Measurements from ENCODE around the gene OTUB2. TPM values are rescaled to one million over a fixed set of nuclear protein-coding genes. Genes with fewer than 3 reads are reported as not detected.

Gene OTUB2
- polyA plus RNA-seq, 1 donor (not counting 4 experiments of a cell fraction or from before 2014, with no cell fraction given), result 2.6 TPM

DNA sequence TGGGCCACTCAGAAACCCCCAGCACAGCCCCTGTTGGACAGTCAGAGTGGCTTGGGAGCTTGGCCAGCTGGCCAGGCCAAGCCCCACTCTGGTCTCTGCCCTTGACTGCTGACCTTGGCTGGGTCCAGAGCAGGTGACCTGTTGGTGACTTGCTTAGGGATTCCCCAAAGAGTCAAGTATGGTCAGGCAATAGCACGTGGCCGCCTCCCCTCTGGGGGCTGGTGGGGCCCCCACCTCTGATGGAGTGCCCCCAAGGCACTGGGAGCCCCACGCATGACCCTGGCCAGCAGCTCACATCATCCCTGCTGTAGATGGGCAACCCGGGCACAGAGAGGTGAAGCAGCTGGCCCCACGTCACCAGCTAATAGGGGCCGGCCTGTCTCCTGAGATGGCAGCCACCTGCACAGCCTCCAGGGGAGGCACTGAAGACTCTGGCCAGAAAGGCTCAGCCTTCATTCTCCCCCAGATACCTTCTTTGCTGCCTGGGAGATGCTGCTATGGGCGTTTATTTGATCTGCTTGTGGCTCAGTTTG is 27.2 kb upstream of the OTUB2 start:
- Histone ChIP-seq H3K36me3 (ENCODE audit: control insufficient read depth in 2 of 2, extremely low read depth in 1 of 2, insufficient read depth in 2 of 2, low read length in 2 of 2) (no peaks in the 10 kb centered on the region), H3K4me2 (ENCODE audit: control insufficient read depth, extremely low read depth, insufficient read depth, low read depth, low read length) (no peak overlapping the region), H3K9me3 (ENCODE audit: control insufficient read depth, low read depth, low read length) (no peaks in the 10 kb centered on the region), H4K20me1 (ENCODE audit: control insufficient read depth, extremely low read depth, insufficient read depth, low read length) (no peaks in the 10 kb centered on the region), H3K4me1 (ENCODE audit: control insufficient read depth, extremely low read depth, insufficient read depth, low read length) (peaks cover 22% of the 10 kb centered on the region), H3K27ac (ENCODE audit: control insufficient read depth, insufficient read depth, low read length) (no peak overlapping the region), H3K27me3 (ENCODE audit: control insufficient read depth, extremely low read depth, insufficient read depth, low read length) (no peaks in the 10 kb centered on the region), H3K9me1 (ENCODE audit: control insufficient read depth, extremely low read depth, insufficient read depth, low read length) (peaks cover 3% of the 10 kb centered on the region), H3K79me2 (ENCODE audit: control insufficient read depth, insufficient read depth, low read length) (no peaks in the 10 kb centered on the region), H3K4me3 (ENCODE audit: control insufficient read depth in 2 of 3, extremely low read depth in 1 of 3, insufficient read depth in 2 of 3, low read depth in 1 of 3, low read length in 3 of 3) (no peak overlapping the region), H3K9ac (ENCODE audit: control insufficient read depth, extremely low read depth, insufficient read depth, low read length) (no peak overlapping the region), H2AFZ (ENCODE audit: control insufficient read depth, low read length) (no peak overlapping the region)
- TF ChIP-seq EZH2 (IDR thresholded peaks at IDR 0.05; ENCODE audit: low read length), result no peak
- TF ChIP-seq, protein P1, sequence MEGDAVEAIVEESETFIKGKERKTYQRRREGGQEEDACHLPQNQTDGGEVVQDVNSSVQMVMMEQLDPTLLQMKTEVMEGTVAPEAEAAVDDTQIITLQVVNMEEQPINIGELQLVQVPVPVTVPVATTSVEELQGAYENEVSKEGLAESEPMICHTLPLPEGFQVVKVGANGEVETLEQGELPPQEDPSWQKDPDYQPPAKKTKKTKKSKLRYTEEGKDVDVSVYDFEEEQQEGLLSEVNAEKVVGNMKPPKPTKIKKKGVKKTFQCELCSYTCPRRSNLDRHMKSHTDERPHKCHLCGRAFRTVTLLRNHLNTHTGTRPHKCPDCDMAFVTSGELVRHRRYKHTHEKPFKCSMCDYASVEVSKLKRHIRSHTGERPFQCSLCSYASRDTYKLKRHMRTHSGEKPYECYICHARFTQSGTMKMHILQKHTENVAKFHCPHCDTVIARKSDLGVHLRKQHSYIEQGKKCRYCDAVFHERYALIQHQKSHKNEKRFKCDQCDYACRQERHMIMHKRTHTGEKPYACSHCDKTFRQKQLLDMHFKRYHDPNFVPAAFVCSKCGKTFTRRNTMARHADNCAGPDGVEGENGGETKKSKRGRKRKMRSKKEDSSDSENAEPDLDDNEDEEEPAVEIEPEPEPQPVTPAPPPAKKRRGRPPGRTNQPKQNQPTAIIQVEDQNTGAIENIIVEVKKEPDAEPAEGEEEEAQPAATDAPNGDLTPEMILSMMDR (optimal IDR thresholded peaks at IDR 0.05 in 1 of 3, IDR thresholded peaks at IDR 0.05 in 1 of 3, conservative IDR thresholded peaks at IDR 0.05 in 1 of 3; ENCODE audit: extremely low read depth in 1 of 3, insufficient read depth in 2 of 3, low read length in 3 of 3), result no peak
- DNase-seq (ENCODE audit: low read depth, low spot score) (no peak), FAIRE-seq (no peak)
- dilution Hi-C loops (cut with MboI; ENCODE audit: extremely low pct_ligation_motif_present, low sequenced_read_pairs), result no loop called here

DNA sequence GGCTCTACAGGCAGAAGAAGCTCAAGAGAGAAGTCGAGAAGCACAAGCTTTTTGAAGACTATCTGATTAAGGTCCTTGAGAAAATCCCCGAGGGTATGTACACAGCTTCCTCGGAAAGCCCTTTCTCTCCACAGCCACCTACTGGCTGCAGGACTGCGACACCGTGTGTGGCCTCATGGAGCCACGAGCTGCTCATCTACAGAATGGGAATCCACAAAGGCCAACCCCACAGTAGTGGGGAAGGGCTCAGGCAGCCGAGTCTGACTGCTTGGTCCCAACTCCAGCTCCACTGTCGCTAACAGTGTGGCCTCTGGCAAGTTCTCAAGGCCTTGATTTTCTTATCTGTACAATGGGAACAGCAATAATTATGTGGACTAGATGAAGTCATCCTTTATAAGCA is 26.6 kb upstream of the OTUB2 start:
- H3K79me2 ChIP-seq (ENCODE audit: control insufficient read depth, insufficient read depth, low read length), result no peaks in the 10 kb centered on the region
- peaks cover 3% of the 10 kb centered on the region for H3K9me1 ChIP-seq (ENCODE audit: control insufficient read depth, extremely low read depth, insufficient read depth, low read length)
- dilution Hi-C loops (cut with MboI; ENCODE audit: extremely low pct_ligation_motif_present, low sequenced_read_pairs), result no loop called here
- H3K4me1 ChIP-seq (ENCODE audit: control insufficient read depth, extremely low read depth, insufficient read depth, low read length), result peaks cover 22% of the 10 kb centered on the region
- H2AFZ ChIP-seq (ENCODE audit: control insufficient read depth, low read length), result no peak overlapping the region
- no peaks in the 10 kb centered on the region for H3K9me3 ChIP-seq (ENCODE audit: control insufficient read depth, low read depth, low read length)
- no peak overlapping the region for H3K9ac ChIP-seq (ENCODE audit: control insufficient read depth, extremely low read depth, insufficient read depth, low read length)
- no peak overlapping the region for H3K4me2 ChIP-seq (ENCODE audit: control insufficient read depth, extremely low read depth, insufficient read depth, low read depth, low read length)
- H3K36me3 ChIP-seq (ENCODE audit: control insufficient read depth in 2 of 2, extremely low read depth in 1 of 2, insufficient read depth in 2 of 2, low read length in 2 of 2), result no peaks in the 10 kb centered on the region
- H3K27me3 ChIP-seq (ENCODE audit: control insufficient read depth, extremely low read depth, insufficient read depth, low read length), result peaks cover under 1% of the 10 kb centered on the region
- no peaks in the 10 kb centered on the region for H4K20me1 ChIP-seq (ENCODE audit: control insufficient read depth, extremely low read depth, insufficient read depth, low read length)
- TF ChIP-seq EZH2 (IDR thresholded peaks at IDR 0.05; ENCODE audit: low read length), result no peak
- TF ChIP-seq, protein P1 (optimal IDR thresholded peaks at IDR 0.05 in 1 of 3, IDR thresholded peaks at IDR 0.05 in 1 of 3, conservative IDR thresholded peaks at IDR 0.05 in 1 of 3; ENCODE audit: extremely low read depth in 1 of 3, insufficient read depth in 2 of 3, low read length in 3 of 3), result no peak
- FAIRE-seq (no peak), DNase-seq (ENCODE audit: low read depth, low spot score) (no peak)
- H3K27ac ChIP-seq (ENCODE audit: control insufficient read depth, insufficient read depth, low read length), result no peak overlapping the region
- no peak overlapping the region for H3K4me3 ChIP-seq (ENCODE audit: control insufficient read depth in 2 of 3, extremely low read depth in 1 of 3, insufficient read depth in 2 of 3, low read depth in 1 of 3, low read length in 3 of 3)
